Caco-2 (cell line): ENCODE measurements around the gene OMA1. TPM values are rescaled to one million over a fixed set of nuclear protein-coding genes. Genes with fewer than 3 reads are reported as not detected.

Source experiments
- BruUV-seq: library from RNA; stranded (reverse); fragments of 400-500 nt; replicated peaks from 2 replicates; lab custom pipeline; 2021; lab: Mats Ljungman, UMichigan
- CTCF ChIA-PET: fragments of 300-600 bp; sonication (Branson Sonifier 250); formaldehyde crosslinking; loops from one replicate; lab custom pipeline; 2022; ENCODE audit warnings: antibody characterized with exemption; lab: Charles Lee
- POLR2A ChIA-PET: fragments of 300-600 bp; sonication (Branson Sonifier 250); formaldehyde crosslinking; loops from one replicate; lab custom pipeline; 2022; ENCODE audit warnings: antibody characterized with exemption; lab: Charles Lee
- DNase-seq, 2 experiments: peaks; one replicate each; pipeline versions ENCODE4 v3.0.0 to v3.0.0-alpha.2; 2020 to 2022
- H3K27me3 ChIP-seq: replicated peaks from 2 replicates; pipeline ENCODE4 v1.6.0; 2011; ENCODE audit warnings: low read length; ENCODE audit not compliant: control insufficient read depth, insufficient read depth
- H3K36me3 ChIP-seq: 2 replicates; pipeline ENCODE4 v1.5.1; 2011; ENCODE audit warnings: low read length; ENCODE audit not compliant: control insufficient read depth, insufficient read depth
- H3K4me1 ChIP-seq: fragments of 250-450 bp; sonication (Bioruptor Pico); 2 replicates; pipeline ENCODE4 v1.5.1; 2020; ENCODE audit warnings: mild to moderate bottlenecking
- H3K4me3 ChIP-seq: 2 replicates; pipeline ENCODE4 v1.5.1; 2011; ENCODE audit warnings: low read depth, mild to moderate bottlenecking, control low read depth, low read length
- H3K9me3 ChIP-seq: fragments of 250-450 bp; sonication (Bioruptor Pico); 2 replicates; pipeline ENCODE4 v1.5.1; 2020; ENCODE audit warnings: mild to moderate bottlenecking, moderate library complexity
- H3K27ac Mint-ChIP-seq: one replicate; pipeline ENCODE4 v1.8.0; 2022; ENCODE audit warnings: mixed read lengths; ENCODE audit not compliant: unreplicated experiment
- H3K27me3 Mint-ChIP-seq: one replicate; pipeline ENCODE4 v1.8.0; 2022; ENCODE audit warnings: mixed read lengths; ENCODE audit not compliant: insufficient read depth, unreplicated experiment
- H3K36me3 Mint-ChIP-seq: one replicate; pipeline ENCODE4 v1.8.0; 2022; ENCODE audit warnings: mild to moderate bottlenecking, mixed read lengths; ENCODE audit not compliant: insufficient read depth, unreplicated experiment
- H3K4me1 Mint-ChIP-seq: one replicate; pipeline ENCODE4 v1.8.0; 2022; ENCODE audit warnings: low read depth, mixed read lengths; ENCODE audit not compliant: unreplicated experiment
- H3K4me3 Mint-ChIP-seq: one replicate; pipeline ENCODE4 v1.8.0; 2022; ENCODE audit warnings: mild to moderate bottlenecking, moderate library complexity, mixed read lengths; ENCODE audit not compliant: unreplicated experiment
- H3K9me3 Mint-ChIP-seq: one replicate; pipeline ENCODE4 v1.8.0; 2022; ENCODE audit warnings: mixed read lengths; ENCODE audit not compliant: unreplicated experiment
- CTCF ChIP-seq, 2 experiments: fragments of 200-600 bp in 1 of 2; IDR thresholded peaks; 1 replicate in 1 of 2; 2 replicates in 1 of 2; pipeline versions ENCODE4 v1.5.1 to v1.8.0; 2011 to 2022; ENCODE audit warnings: antibody characterized with exemption in 1 of 2, control low read depth in 1 of 2, inconsistent platforms in 1 of 2, low read depth in 1 of 2, low read length in 1 of 2, mild to moderate bottlenecking in 1 of 2, moderate library complexity in 1 of 2; ENCODE audit not compliant: insufficient read depth in 1 of 2, severe bottlenecking in 1 of 2, unreplicated experiment in 1 of 2
- intact Hi-C: fragments of 100-400 bp; cut with micrococcal nuclease; formaldehyde crosslinking; loops from one replicate; pipeline ENCODE4 v1.10.0; 2022; ENCODE audit not compliant: unreplicated experiment
- total RNA-seq: library from RNA; stranded (reverse); gene quantifications from 2 replicates; pipeline ENCODE4 v1.2.3, GENCODE V29; 2022

OMA1 gene
- total RNA-seq, 1 experiment from 2014 or later: 6.9 TPM

GRCh38 chr1:58456470-58456869, 90.1 kb downstream of the OMA1 start:
- BruUV-seq: no TSS peak
- Histone ChIP-seq H3K27me3 (no peaks in the 10 kb centered on the region), H3K4me1 (no peaks in the 10 kb centered on the region), H3K4me3 (no peak overlapping the region), H3K36me3 (no peaks in the 10 kb centered on the region), H3K9me3 (no peaks in the 10 kb centered on the region)
- Mint-ChIP-seq H3K4me3 (no peak overlapping the region), H3K27ac (no peak overlapping the region), H3K36me3 (peaks cover 4% of the 10 kb centered on the region), H3K27me3 (peaks cover 11% of the 10 kb centered on the region), H3K4me1 (no peaks in the 10 kb centered on the region), H3K9me3 (no peaks in the 10 kb centered on the region)
- intact Hi-C loops: no loop called here
- no peak for TF ChIP-seq CTCF (IDR thresholded peaks at IDR 0.05; ENCODE audit: insufficient read depth in 1 of 2, low read depth in 1 of 2, low read length in 1 of 2, severe bottlenecking in 1 of 2, unreplicated experiment in 1 of 2)
- DNase-seq: no peak
- ChIA-PET CTCF (no interaction called here), POLR2A (no interaction called here)

GRCh38 chr1:58454807-58455206, 91.7 kb downstream of the OMA1 start:
- peaks cover 11% of the 10 kb centered on the region for H3K27me3 Mint-ChIP-seq
- no peaks in the 10 kb centered on the region for H3K9me3 Mint-ChIP-seq
- H3K27ac Mint-ChIP-seq: no peak overlapping the region
- DNase-seq: no peak
- POLR2A ChIA-PET: no interaction called here
- H3K4me3 ChIP-seq: no peak overlapping the region
- H3K36me3 ChIP-seq: no peaks in the 10 kb centered on the region
- CTCF ChIA-PET: no interaction called here
- no peaks in the 10 kb centered on the region for H3K4me1 Mint-ChIP-seq
- H3K27me3 ChIP-seq: no peaks in the 10 kb centered on the region
- H3K4me3 Mint-ChIP-seq: no peak overlapping the region
- intact Hi-C loops: no loop called here
- H3K9me3 ChIP-seq: no peaks in the 10 kb centered on the region
- no TSS peak for BruUV-seq
- no peak for TF ChIP-seq CTCF (IDR thresholded peaks at IDR 0.05; ENCODE audit: insufficient read depth in 1 of 2, low read depth in 1 of 2, low read length in 1 of 2, severe bottlenecking in 1 of 2, unreplicated experiment in 1 of 2)
- peaks cover 4% of the 10 kb centered on the region for H3K36me3 Mint-ChIP-seq
- no peaks in the 10 kb centered on the region for H3K4me1 ChIP-seq

- ChIA-PET CTCF (no interaction called here), POLR2A (no interaction called here)
- no peak for DNase-seq
- Mint-ChIP-seq H3K27me3 (peaks cover 11% of the 10 kb centered on the region), H3K4me3 (no peak overlapping the region), H3K27ac (no peak overlapping the region), H3K4me1 (no peaks in the 10 kb centered on the region), H3K36me3 (peaks cover 4% of the 10 kb centered on the region), H3K9me3 (no peaks in the 10 kb centered on the region)
- H3K4me1 ChIP-seq: no peaks in the 10 kb centered on the region
- BruUV-seq: no TSS peak
- H3K27me3 ChIP-seq: no peaks in the 10 kb centered on the region
- H3K36me3 ChIP-seq: no peaks in the 10 kb centered on the region
- TF ChIP-seq CTCF (IDR thresholded peaks at IDR 0.05; ENCODE audit: insufficient read depth in 1 of 2, low read depth in 1 of 2, low read length in 1 of 2, severe bottlenecking in 1 of 2, unreplicated experiment in 1 of 2): no peak
- no peak overlapping the region for H3K4me3 ChIP-seq
- intact Hi-C loops: no loop called here
- H3K9me3 ChIP-seq: no peaks in the 10 kb centered on the region
Observed at GRCh38 chr1:58454385-58454784, 92.1 kb downstream of the OMA1 start.
